GM21381 (cell line): ENCODE data around the gene NLRP6.
A peak's percentile ranks its signal among the peaks of the same experiment; 100 is the strongest.
"Not testable (repeated sequence)": the region's sequence is repeated elsewhere in the genome, so short reads cannot be mapped to it uniquely, and the experiment has no call there.

Source experiments
- ATAC-seq: cut with Tn5 transposase; IDR thresholded peaks from one replicate; pipeline ENCODE4 v1.9.1; 2021; ENCODE audit warnings: mild to moderate bottlenecking, moderate library complexity; ENCODE audit not compliant: unreplicated experiment

Gene NLRP6

DNA sequence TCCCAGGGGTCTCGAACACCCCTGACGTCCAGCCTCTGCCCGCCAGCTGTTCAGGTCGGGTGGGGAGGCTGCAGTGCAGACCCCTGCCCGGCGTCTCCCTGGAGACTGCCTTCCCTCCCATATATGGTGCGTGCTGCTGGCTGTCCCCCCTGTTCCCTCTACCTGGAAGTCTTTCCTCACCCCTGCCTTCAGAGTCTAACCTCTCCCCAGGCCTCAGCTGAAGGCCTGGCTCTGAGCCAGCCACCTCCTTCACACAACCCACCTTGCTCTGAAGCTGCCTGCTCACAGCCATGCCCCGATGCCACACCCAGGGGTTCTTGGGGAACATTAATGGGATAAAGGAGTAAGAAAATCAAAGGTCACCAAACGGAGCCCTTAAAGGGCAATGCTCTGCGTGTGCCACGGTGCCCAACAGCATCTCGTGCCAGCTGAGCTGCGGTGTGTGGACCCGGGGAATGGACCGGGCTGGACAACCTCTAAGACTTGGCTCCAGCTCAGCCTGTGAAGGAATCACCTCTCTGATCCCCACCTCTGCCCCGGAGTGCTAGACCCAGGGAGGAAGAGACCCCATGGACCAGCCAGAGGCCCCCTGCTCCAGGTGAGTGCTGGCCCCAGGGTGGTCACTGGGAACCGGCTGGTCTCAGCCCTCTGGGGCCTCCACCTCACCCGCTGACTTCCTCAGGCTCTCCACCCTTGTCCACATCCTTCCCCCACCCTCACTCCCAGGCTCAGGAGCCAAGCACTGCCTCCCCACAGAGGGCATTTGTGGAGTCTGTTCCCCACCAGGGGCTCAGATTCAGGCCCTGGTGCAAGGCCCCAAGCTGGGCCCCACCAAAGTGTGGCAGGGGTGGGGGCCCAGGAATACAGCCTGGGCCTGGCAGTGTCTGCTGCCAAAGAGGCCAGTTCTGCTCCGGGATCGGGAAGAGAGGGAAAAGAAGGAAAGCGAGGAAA is at the start of gene NLRP6:
Gene NLRP6 (plus strand): TSS at position 407 of the 951 bp plus-strand sequence. CDS start 163 bp downstream, at position 570.
- ATAC-seq = no peak

- ATAC-seq = no peak
Observed at GRCh38 chr11:230431-230830, 47.8 kb upstream of the NLRP6 start.

- ATAC-seq = no peak
Observed at GRCh38 chr11:232783-233565, 45.2 kb upstream of the NLRP6 start.

DNA sequence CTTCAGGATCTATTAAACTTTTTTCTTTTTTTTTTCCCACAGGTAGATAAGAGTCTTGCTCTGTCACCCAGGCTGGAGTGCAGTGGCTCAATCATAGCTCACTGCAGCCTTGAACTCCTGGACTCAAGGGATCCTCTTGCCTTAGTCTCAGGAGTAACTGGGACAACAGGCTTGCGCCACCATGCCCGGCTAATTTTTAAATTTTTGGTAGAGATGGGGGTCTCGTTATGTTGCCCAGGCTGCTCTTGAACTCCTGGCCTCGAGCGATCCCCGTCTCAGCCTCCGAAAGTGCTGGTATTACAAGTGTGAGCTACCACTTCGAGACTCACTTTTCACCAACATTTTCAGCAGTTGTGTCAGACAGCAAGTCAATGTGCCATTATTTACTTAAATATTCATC is 43.0 kb upstream of the NLRP6 start:
- ATAC-seq = no peak

DNA sequence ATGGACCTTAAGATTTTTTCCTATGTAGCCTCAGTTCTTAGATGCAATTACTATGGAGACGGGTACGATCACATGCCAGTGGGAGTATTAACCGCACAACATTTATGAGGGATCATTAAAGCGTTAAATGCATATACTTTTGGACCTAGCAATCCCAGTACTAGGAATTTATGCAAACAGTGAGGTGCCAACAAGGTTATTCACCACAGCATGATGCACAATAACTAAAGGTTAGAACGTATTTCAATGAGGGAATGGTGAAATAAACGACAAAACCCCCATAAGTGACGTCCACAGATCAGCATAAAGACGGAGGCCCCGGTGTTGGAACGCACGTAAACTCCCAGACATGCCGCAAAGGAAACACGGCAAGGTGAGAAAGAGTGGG is 42.6 kb upstream of the NLRP6 start:
- no peak for ATAC-seq

- ATAC-seq = peak; percentile 65
Observed at GRCh38 chr11:235997-236773, 42.0 kb upstream of the NLRP6 start, which contains the start of gene SIRT3. TSS of gene SIRT3 (minus strand) at chr11:236342. CDS start at chr11:236328, 14 bp downstream.

DNA sequence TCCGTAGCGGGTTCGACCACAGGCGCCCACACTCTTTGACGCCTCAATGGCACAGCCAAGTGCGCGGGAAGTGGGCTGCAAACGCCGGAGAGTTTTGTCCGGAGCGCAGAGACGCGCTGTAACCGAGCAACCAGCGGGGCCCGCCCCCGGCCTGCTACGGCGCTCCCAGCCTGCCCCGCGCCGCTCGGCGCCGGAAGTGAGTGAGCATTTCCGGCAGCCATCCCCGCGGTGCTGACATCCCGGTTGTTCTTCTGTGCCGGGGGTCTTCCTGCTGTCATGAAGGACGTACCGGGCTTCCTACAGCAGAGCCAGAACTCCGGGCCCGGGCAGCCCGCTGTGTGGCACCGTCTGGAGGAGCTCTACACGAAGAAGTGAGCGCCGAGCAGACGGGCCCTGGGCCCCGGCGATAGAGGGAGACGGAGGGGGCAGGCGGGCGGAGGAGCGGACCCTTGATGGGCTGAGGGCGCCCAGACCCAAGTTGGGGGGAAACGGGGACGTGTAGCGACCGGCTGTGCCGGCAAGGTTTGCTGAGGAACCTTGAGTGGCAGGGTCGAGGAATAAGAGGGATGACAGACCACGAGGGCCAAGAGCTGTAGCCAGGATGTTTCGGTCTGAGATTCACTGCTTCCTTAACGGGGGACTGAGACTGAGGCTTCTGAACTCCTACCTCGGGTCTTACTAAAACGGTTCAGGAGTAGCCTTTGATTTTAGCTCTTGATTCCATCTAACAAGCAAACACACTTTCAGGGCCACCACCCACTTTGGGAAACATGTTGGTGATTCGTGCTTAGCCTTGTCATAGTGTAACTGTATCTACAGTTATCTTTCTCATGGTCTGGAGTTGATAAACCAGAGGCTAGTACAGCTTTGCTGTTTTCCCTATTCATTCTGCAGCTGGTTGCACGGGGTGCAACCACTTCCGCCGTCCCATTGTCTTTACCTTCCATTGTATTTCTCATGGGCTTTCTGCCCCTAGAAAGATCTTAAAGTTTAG is 41.1 kb upstream of the NLRP6 start, which contains the start of gene PSMD13:
Gene PSMD13 (plus strand): TSS at position 203 of the 994 bp plus-strand sequence. CDS start 74 bp downstream, at position 277.
- ATAC-seq = peak; percentile 84

- not testable (repeated sequence) for ATAC-seq
Observed at GRCh38 chr11:238346-238745, 39.9 kb upstream of the NLRP6 start.

- ATAC-seq = no peak
Observed at GRCh38 chr11:240315-240714, 37.9 kb upstream of the NLRP6 start.

DNA sequence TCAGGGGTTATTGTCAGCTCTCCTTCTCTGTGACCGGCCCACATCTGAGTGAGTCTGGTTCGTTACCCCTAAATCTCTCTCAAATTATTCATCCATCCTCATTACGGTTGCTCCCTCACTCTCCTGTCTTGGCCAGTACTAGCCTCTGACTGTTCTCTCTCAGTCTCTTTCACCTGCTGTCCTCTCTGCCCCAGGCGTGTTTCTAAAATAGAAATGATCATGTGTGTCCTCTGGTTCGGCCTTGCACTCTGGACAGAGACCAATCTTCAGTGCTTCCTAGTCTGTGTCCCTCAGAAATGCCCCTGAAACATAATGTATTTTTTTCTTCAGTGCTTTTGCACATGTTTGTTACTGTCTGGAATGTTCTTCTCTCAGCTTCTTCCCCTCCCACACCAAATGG is 36.6 kb upstream of the NLRP6 start:
- ATAC-seq = no peak

DNA sequence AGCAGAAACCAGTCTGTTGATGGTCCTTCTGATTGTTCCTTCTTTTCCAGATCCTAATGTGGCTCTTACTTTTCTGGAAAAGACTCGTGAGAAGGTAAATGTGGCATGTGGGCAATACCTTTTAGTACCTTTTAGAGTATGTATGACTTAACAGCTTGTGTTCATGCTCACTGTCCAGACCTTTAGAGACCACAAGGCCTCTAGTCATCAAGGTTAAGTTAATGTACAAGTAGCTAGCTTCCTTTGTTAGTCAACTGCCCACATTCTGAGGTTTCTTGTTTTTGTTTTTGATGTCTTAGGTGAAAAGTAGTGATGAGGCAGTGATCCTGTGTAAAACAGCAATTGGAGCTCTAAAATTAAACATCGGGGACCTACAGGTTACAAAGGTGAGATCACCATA is 33.8 kb upstream of the NLRP6 start:
- ATAC-seq = no peak

DNA sequence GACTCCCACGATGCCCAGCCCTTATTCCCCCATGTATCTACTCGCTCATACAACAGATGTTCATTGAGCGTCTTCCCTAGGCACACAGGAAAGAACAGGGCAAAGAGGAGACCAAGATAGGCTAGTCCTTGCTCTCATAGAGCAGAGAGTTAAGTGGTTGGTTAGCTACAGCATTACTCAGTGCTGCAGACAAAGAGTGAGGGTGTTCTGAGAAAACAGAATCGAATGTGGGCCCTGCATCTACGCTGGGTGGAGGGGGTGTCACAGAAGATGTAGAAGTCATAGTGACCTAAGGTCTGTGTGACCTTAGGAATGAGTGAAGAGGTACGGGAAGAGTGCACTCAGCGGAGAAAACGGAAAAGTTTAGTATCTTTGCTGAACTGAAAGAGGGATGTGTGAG is 29.1 kb upstream of the NLRP6 start:
- ATAC-seq = no peak

DNA sequence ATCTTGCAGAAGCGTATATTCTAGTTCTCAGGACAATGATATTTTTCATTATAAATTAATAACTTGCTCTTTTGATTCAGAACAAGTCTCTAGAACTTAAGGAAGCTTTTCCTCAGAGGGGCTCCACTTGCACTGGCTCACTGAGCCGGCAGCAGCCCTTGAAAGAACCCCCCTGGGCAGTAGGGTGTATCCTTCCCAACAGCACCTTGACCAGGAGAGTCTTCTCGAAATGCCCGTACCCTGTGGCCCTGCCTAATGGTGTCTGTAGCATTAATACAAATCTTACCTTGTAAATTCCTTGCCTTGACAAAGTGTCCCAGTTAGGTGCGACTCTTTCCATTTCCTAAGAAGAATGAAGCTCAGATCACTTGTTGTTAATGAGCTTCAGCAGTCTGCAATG is 27.9 kb upstream of the NLRP6 start:
- ATAC-seq = no peak

- no peak for ATAC-seq
Observed at GRCh38 chr11:250740-251299, 27.4 kb upstream of the NLRP6 start.

- ATAC-seq = no peak
Observed at GRCh38 chr11:251550-251949, 26.7 kb upstream of the NLRP6 start.

DNA sequence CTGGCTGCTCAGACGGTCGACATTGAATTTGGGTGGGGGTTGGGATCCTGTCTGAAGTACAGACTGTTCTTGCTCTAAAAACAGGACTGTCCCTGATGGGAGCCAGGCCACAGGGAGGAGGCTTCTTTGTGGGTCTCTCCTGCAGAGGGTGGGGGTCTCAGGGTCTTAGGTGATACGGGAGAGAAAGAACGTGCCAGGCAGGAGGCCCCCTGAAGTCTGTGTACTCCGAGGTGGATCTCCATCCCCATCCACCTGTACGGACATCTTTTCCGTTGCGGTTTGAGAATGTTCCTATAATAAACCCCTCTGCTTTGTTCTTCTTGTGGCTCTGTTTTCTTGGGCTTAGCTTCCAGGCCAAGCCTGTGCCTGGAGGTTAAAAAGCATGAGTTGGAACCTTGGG is 25.5 kb upstream of the NLRP6 start:
- no peak for ATAC-seq

- no peak for ATAC-seq
Observed at GRCh38 chr11:253160-253885, 24.9 kb upstream of the NLRP6 start.

- ATAC-seq = no peak
Observed at GRCh38 chr11:253886-254270, 24.3 kb upstream of the NLRP6 start.

- ATAC-seq = no peak
Observed at GRCh38 chr11:255176-255575, 23.0 kb upstream of the NLRP6 start.
